HG03025 (cell line): Measurements from ENCODE around the gene RAB20.
"Not testable (repeated sequence)": the region's sequence is repeated elsewhere in the genome, so short reads cannot be mapped to it uniquely, and the experiment has no call there.

Experiments used
- ATAC-seq: cut with Tn5 transposase; IDR thresholded peaks from one replicate; pipeline ENCODE4 v1.9.1; 2021; ENCODE audit warnings: mild to moderate bottlenecking, moderate library complexity; ENCODE audit not compliant: unreplicated experiment, low FRiP score

The RAB20 gene

DNA sequence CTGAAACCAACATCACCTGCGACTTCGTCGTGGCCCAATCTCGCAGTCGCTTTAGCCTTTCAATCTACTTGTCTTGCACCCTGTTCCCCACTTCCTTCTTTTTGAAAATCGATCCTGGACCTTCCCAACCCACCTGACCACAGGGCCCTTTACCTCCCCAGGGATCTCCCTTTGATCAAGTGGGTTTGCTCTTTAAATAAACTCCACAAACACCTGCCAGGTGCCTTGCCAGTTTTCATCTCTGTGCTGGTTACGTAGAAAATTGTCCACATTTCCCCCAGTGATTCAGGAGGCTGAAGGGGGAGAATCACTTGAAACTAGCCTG lies 14.5 kb upstream of the RAB20 start:
- no peak for ATAC-seq

DNA sequence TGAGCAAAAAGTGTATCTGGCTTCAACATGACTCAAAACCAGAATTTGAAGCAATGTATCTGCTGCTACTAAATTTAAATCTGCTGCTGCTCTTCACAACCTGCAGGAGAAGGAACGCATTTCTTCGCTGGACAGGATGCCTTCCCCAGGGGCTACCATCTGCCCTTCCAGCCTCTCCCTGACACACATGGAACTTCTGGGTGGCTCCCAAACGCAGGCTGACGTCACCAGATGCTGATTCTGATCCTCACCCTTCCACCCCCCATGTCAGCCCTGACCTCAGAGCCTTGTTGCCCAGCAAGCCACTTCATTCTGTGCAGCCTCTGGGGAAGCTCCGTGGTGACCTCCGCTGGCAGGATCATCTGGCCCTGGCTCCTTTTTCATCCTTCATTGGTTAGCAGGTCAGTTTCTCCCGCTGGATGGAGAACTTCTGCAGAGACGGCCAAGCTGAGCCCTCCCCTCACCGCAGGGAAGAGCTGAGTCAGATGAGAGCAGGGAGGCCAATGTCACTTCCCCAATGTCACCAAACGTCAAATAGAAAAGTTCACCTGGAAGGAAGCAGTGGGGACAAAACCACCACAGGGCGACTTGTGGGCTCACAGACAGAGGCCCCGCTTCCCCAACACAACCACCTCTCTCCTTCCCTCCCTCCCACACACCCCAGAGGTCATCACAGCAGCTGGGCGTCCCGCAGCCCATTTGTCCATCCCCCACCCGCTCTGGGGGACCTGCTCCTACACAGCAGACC lies 14.0 kb upstream of the RAB20 start:
- ATAC-seq = peak; percentile 89

DNA sequence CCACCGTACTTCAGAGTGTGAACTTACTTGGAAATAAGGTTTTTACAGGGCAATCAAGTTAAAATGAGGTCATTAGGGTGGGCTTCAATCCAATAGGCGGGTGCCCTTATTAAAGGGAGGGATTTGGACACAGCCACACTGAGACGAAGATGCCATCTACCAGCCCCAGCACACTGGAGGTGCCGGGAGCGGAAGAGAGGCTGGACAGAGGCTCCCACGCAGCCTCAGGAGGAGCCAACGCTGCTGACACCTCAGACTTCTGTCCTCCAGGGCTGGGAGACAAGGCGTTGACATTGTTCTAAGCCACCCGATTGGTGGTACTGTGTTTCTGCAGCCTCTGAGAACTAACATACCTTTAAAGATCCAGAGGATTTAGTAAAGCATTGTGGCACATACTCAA lies 12.6 kb upstream of the RAB20 start:
- no peak for ATAC-seq

DNA sequence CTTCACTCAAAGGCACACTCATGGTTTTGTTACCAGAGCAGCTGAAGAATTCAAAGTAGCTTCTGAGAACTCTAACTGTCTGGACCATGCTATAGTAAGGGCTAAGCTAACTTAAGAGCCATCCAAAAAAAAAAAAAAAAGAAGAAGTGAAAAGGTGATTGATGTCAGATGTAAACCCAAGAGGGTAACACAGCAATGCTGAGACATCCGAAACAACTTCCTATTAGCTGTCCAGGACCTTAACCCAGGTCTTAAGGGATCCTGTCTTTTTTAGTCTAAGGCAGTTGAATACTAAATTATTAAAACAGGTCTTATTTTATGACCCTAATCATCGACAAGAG lies 11.2 kb upstream of the RAB20 start:
- no peak for ATAC-seq

DNA sequence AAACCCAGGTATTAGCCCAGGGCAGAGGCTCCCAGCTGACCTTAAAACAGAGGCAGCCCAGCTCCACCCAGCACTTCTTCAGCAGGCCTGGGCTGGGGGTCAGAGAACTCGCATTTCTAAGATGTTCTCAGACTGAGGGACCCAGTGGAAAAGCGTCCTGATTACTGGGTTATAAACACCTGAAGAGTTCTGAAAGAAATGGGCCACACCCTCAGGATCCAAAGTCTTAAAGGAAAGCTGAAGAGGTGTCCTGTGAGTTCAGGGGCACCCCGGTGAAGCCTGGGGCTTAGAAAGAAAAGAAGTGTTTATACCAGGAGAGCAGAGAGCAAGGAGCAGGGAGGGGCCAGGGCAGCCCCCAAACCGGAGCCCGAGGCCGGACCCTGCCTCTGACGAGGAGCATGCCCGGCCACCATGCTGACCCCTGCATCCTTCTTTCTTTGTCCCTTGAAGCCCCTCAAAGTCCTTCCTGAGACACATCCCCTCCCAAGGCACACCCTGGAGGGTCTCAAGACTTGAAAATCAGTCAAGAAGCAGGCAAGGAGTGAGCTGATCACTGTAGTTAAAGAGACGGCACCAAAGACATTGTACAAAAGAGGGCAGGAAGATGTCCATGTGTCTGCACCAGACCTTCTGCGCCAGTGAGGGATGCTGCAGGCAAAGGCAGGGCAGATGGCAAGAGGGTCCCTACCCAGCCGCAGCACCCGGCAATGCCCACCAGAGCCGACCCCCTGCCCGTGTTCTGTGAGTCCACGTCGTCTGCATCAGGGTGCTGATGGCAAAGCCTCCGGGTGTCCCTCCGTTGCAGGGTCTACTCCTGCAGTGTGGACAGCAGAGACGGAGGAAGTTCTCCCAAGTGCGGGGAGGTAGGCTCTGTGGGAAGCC lies 10.6 kb upstream of the RAB20 start:
- no peak for ATAC-seq

GRCh38 chr13:110570886-110571285 lies 9.4 kb upstream of the RAB20 start:
- ATAC-seq = no peak

DNA sequence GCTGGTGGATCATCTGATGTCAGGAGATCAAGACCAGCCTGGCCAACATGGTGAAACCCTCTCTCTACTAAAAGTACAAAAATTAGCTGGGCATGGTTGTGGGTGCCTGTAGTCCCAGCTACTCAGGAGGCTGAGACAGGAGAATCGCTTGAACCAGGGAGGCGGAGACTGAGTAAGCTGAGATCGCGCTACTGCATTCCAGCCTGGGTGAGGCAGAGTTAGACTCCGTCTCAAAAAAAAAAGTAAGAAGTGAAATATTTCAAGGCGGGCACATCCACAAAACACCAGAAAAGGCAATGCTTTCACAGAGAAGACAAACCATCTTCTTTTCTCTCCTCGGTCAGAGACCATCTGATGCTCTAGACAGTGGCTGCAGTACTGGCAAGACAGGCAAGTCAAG lies 8.4 kb upstream of the RAB20 start:
- not testable (repeated sequence) for ATAC-seq

- no peak for ATAC-seq
Measured at GRCh38 chr13:110568612-110569011, 7.1 kb upstream of the RAB20 start.

DNA sequence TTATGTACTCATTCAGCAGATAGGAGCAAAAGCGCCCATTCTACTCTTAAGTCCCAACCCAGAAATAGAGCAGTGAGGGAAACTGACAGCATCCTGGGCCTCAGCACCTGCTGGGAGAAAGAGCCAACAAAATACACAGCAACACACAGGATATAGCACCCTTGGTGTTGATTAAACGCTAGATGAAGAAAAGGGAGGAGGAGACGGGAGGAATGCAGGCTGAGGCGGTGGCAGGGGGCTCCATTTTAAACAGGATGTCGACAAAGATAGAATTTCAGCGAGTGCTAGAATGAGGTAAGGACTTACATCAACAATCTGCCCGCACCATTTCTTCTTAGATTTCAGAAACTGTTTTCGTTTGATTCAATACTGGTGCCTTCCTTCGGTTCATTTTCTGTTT lies 4.6 kb upstream of the RAB20 start:
- no peak for ATAC-seq

DNA sequence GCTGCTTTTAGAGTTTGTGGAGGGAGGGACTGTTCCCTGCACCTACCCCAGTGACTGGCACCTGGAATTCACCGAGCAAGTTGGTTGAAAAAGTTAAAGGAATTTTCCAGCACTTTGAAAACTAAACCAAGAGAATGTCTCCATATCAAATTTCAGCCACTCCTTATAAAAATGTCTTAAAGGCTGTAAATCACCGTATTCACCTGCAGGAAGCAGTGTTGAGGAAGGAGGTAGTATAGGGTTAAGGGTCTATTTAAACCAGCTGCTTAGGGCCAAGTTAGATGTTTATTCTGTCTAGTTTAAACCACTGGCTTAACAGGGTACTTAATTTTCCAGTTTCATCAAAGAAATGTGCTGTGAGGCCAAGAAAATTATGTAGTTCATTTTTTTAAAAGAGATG lies 3.8 kb upstream of the RAB20 start:
- ATAC-seq = no peak

- no peak for ATAC-seq
Measured at GRCh38 chr13:110564472-110564985, 3.0 kb upstream of the RAB20 start.

GRCh38 chr13:110563463-110563774 lies 1.9 kb upstream of the RAB20 start:
- ATAC-seq = no peak

DNA sequence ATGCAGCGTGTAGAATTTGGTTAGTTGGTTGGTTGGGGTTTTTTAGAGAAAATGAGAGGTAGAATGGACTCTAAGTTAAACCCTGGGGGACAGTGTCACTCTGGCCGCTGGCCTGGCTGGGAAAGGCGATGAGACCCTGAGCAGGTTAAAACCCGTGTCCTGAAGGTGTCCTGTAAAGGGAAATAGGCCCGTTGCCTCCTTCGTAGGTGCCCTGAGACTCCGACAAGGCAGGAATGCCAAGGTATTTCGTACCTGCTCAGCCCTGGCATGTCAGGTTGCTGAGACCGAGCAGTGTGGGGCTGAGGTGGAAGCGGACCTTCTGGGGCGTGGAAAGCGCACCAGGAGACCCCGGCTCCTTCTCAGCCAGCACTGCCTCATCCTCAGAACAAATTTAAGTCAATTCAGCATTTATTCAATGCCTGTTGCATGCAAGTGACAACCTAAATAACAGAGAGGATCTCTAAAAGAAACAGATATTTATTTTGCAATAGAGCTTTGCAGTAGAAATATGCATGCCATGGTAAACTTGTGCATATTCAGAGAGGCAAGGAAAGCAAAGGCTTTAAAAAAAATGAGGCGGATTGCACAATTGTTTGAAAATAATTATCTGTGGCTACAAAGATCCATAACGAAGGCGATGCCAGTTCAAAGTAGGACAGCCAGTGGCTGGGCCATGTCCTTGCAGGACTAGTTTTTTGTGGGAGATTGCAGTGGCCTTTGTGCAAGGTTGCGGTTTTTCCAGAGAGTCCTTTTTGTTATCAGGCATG lies 1.4 kb upstream of the RAB20 start:
- no peak for ATAC-seq

DNA sequence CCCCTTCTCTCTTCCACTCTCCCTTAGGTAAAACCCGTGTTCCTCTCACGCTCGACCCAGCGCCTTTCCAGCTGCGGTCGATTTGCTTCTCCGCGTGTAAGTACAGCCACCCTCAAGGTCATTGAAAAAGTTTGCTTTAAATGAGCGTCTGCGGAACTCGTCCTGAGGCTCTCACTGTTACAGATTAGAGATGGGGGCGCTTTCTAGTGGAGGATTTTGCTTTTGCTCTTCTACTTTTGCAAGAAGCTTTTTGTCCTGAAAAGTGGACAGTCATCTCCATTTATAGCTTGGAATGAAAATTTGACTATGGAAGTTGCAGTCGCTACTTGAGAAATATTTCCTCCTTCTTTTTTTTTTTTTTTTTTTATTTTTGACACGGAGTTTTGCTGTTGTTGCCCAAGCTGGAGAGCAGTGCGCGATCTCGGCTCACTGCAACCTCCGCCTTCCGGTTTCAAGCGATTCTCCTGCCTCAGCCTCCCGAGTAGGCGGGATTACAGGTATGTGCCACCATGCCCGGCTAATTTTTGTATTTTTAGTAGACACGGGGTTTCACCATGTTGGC lies 595 bp upstream of the RAB20 start:
- no peak for ATAC-seq

DNA sequence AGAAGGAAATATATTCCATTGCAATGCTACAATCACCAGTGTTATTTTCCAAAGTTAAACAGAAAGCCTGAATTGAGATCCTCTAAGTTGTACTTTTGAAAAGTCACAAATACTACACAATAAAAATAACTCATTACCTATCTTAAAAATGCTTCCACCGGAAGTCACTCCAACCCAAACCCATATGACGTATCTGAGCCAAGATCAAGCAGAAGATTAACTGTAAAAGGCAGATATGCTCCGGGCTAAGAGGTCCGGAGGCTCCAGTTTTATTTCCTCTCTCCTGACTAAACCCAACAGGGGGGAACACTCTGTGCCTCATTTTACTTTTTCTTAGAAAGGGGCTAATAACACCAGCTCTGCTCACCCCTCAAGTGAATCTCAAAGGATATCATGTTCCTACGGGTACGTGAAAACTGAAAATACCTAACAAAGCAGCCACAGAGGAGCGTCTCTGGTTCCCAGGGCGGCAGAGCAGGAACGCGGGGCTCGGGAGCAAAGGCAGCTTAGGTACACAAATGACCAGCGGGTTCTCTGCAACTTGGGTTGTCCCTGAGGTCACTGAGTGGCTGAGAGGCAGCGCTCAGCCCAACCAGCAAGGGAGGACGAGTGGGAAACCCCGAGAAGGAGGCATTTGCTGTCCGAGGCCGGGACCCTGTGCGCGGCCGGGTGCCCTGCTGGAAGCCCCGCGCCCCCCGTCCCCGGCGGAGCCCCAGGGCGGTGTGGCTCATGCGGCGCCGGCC lies 750 bp downstream of the RAB20 start:
- ATAC-seq = no peak

DNA sequence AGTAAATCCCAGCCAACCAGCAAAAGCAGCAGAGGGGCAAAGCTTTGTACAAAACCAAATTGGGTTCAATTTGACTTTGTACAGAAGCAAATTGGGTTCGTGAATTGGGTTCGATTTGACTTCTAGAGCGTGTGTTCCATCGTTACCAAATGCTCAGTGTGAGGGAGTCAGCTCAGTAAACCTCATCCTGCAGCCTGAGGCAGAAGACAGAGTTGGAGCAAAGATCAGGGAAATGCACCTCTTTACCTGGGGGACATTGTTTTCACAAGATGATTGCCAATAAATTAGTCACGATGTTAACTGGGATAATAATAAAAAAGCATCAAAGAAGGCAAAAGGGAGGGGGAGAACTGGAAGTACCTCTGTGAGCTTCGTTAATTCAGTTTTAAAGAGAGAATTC lies 1.5 kb downstream of the RAB20 start:
- ATAC-seq = no peak

DNA sequence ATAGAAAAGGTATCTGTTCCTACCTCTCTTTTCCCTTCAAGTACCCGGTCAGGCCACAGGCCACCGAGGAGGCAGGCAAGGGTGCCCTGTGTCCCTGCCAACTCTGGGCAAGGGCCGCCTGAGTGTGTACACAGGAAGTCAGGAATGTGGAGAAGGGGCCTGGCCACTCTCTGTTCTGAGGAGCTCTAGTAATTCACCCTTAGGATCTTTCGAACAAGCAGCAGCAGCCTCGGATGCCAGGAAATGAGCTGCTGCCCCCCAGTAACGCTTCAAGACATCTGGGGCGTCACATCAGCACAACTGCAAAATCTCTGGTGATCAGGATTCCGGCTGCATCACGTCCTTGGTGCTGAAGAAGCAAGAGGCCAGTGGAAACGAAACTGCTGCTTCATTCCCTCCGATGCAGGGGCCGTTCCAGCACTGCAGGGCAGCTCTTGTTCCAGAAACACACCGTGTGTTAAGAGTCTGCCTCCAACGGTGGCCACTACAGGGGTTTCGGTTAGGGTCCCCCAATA lies 2.0 kb downstream of the RAB20 start:
- ATAC-seq = no peak

DNA sequence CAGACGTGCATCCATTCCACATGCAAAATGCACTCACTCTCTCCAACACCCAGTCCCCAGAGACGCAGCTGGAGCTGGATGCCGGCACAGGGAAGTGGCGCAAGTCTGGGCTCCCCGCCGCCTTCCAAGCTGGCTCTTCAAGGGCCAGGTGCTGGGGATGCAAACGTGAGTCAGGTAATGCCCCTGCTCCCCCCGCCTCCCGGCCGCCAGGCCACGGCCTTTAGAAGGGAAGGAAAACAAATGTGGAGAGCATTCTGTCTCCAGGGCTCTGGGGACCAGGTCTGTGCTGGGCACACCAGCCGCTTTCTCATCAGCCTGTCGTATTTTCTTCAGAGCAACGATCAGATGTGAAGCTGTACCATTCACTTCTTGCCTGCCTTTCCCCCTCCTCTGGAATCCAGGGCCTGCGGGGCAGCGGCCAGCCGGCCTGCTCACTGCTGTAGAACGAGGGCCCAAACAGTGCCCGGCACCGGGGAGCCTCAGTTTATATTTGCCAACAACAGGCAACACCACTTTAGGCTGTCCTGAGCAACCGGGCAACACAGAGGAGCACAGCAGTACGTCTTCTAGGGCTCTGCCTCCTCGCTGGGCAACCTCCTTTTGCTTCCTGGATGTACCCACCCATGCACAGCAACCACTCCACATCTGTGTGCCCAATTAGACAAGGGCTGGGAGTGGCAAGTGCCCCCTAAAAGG lies 3.8 kb downstream of the RAB20 start:
- no peak for ATAC-seq

DNA sequence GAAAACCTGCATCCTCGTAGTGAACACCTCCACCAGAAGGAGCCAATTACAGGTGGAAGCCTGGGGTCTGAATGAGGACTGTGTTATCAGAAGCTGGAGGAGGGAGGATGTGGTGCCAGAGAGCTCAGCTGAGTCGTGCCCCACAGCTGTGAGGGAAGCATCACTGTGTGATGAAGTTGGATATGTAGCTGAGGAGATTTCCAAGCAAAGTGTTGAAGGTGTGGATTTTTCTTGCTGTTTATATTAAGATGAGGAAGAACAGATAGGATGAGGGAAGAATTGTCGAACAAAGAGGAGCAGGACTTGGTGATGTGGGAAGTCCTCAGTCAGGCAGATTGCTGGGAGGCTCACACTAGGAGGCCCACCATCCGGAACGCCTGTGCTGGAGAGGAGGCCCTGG lies 4.4 kb downstream of the RAB20 start:
- no peak for ATAC-seq

GRCh38 chr13:110556224-110556606 lies 5.3 kb downstream of the RAB20 start:
- ATAC-seq = no peak
